ENCODE results near the gene CRB1.

Gene CRB1

DNA sequence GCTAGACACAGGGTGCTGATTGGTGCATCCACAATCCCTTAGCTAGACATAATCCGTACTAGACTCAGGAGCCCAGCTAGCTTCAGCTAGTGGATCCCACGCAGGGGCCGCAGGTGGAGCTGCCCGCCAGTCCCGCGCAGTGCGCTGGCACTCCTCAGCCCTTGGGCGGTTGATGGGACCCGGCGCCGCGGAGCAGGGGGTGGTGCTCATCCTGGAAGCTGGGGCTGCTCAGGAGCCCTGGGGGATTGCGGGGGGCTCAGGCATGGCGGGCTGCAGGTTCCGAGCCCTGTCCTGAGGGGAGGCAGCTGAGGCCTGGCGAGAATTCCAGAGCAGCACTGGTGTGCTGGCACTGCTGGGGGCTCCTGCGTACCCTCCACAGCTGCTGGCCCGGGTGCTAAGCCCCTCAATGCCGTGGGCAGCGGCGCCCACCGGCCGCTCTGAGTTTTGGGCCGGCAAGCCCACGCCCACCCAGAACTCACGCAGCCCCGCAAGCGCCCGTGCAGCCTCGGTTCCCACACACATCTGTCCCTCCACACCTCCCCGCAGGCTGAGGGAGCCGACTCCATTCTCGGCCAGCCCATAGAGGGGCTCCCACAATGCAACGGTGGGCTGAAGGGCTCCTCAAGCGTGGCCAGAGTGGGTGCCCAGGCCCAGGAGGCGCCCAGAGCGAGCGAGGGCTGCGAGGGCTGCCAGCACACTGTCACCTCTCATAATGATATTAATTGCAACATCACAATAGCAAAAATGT, 87.4 kb downstream of the CRB1 start (continued):
- TF ChIP-seq, protein P1, sequence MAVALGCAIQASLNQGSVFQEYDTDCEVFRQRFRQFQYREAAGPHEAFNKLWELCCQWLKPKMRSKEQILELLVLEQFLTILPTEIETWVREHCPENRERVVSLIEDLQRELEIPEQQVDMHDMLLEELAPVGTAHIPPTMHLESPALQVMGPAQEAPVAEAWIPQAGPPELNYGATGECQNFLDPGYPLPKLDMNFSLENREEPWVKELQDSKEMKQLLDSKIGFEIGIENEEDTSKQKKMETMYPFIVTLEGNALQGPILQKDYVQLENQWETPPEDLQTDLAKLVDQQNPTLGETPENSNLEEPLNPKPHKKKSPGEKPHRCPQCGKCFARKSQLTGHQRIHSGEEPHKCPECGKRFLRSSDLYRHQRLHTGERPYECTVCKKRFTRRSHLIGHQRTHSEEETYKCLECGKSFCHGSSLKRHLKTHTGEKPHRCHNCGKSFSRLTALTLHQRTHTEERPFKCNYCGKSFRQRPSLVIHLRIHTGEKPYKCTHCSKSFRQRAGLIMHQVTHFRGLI (tag by site-specific recombination; IDR thresholded peaks at IDR 0.05), result no peak
- TF ChIP-seq ZBTB17 (tag by site-specific recombination; IDR thresholded peaks at IDR 0.05), result no peak
- no peak for TF ChIP-seq SP2 (tag by site-specific recombination; IDR thresholded peaks at IDR 0.05)
- TF ChIP-seq, protein P2, sequence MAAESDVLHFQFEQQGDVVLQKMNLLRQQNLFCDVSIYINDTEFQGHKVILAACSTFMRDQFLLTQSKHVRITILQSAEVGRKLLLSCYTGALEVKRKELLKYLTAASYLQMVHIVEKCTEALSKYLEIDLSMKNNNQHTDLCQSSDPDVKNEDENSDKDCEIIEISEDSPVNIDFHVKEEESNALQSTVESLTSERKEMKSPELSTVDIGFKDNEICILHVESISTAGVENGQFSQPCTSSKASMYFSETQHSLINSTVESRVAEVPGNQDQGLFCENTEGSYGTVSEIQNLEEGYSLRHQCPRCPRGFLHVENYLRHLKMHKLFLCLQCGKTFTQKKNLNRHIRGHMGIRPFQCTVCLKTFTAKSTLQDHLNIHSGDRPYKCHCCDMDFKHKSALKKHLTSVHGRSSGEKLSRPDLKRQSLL (tag by site-specific recombination; IDR thresholded peaks at IDR 0.05), result no peak
- TF ChIP-seq ZNF239 (tag by site-specific recombination; IDR thresholded peaks at IDR 0.05), result no peak
- no peak for TF ChIP-seq GLIS1 (tag by site-specific recombination; IDR thresholded peaks at IDR 0.05)
- no peak for TF ChIP-seq ZNF830 (tag by site-specific recombination; IDR thresholded peaks at IDR 0.05; ENCODE audit: low read depth)
- TF ChIP-seq TCF7L2 (IDR thresholded peaks at IDR 0.05; ENCODE audit: borderline replicate concordance, low read depth, low read length), result no peak

DNA sequence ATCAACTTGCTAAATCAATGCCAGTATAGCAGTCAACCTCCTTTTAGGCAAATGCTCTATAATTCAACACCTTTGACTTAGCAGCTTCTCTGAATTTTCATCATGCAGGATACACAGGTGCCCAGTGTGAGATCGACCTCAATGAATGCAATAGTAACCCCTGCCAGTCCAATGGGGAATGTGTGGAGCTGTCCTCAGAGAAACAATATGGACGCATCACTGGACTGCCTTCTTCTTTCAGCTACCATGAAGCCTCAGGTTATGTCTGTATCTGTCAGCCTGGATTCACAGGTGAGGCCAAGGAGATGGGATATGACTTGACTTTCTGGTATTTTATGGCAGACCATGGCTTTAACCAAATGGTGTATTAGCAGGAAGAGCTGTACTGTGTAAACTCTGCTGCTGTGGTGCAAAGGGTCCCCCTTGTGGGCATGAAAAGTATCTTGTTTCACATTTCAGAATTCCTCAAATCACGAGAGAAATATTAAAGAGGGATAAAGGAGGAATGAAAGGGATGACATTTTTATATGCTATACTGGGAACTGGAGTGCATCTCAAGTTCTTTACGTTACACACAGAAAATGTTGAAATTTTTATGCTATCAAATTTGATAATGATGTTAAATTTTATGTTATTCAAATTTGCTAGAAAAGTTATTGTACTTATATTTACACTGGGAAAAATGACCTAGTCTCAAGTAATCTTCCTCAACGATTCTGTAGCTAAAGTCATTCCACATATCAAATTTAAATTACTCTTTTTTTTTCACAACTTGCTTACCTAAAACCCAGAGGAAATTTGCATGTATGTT, 88.9 kb downstream of the CRB1 start:
- no peaks in the 10 kb centered on the region for H3K4me1 ChIP-seq (ENCODE audit: control insufficient read depth, insufficient read depth, low read length)
- no peaks in the 10 kb centered on the region for H3K9me3 ChIP-seq (ENCODE audit: control insufficient read depth, insufficient read depth, low read depth, low read length)
- CTCF ChIA-PET, result interaction anchor here (0.6 to 3.7 kb wide), 24 partner anchors 9 to 633 kb away, joined by 3 to 41 read pairs (median 4); no protein-coding TSS in a partner anchor
- H3K4me3 ChIP-seq (ENCODE audit: low read depth, low read length), result no peak overlapping the region
- H3K27ac ChIP-seq (ENCODE audit: extremely low read depth, low read depth, low read length), result no peak overlapping the region
- POLR2A ChIA-PET, result interaction anchor here (0.6 kb wide), 1 partner anchor 500 kb away, joined by 3 read pairs; no protein-coding TSS in a partner anchor
- no peaks in the 10 kb centered on the region for H3K36me3 ChIP-seq (ENCODE audit: control insufficient read depth in 2 of 2, insufficient read depth in 1 of 2, low read length in 2 of 2)
- TF ChIP-seq TCF7L2 (IDR thresholded peaks at IDR 0.05; ENCODE audit: borderline replicate concordance, low read depth, low read length), result no peak
- TF ChIP-seq ZNF202 (tag by site-specific recombination; IDR thresholded peaks at IDR 0.05; ENCODE audit: borderline replicate concordance), result no peak
- no peak for TF ChIP-seq ZNF302 (tag by site-specific recombination; IDR thresholded peaks at IDR 0.05; ENCODE audit: low read depth)
- TF ChIP-seq ZBTB21 (tag by site-specific recombination; IDR thresholded peaks at IDR 0.05), result no peak
- peak; percentile 96 for TF ChIP-seq ZNF2 (tag by site-specific recombination; IDR thresholded peaks at IDR 0.05)
- peak; percentile 77; the same call in 1 of the 2 replicates for TF ChIP-seq ZNF660 (tag by site-specific recombination; IDR thresholded peaks at IDR 0.05)
- no peak for TF ChIP-seq ZNF473 (tag by site-specific recombination; IDR thresholded peaks at IDR 0.05)
- no peak for TF ChIP-seq SCRT2 (tag by site-specific recombination; IDR thresholded peaks at IDR 0.05)
- TF ChIP-seq ZNF16 (tag by site-specific recombination; IDR thresholded peaks at IDR 0.05; ENCODE audit: low read depth), result no peak
- TF ChIP-seq ZNF366 (tag by site-specific recombination; conservative IDR thresholded peaks at IDR 0.05), result peak; percentile 36; the same call in 1 of the 2 replicates
- no peak for TF ChIP-seq ZNF335 (tag by site-specific recombination; conservative IDR thresholded peaks at IDR 0.05)
- TF ChIP-seq ZNF274 (IDR thresholded peaks at IDR 0.05; ENCODE audit: low read length), result no peak
- no peak for TF ChIP-seq ZNF274 (tag by site-specific recombination; IDR thresholded peaks at IDR 0.05; ENCODE audit: borderline replicate concordance)
- TF ChIP-seq ZNF654 (tag by site-specific recombination; IDR thresholded peaks at IDR 0.05; ENCODE audit: low read depth), result peak; percentile 94
- TF ChIP-seq, protein P3, sequence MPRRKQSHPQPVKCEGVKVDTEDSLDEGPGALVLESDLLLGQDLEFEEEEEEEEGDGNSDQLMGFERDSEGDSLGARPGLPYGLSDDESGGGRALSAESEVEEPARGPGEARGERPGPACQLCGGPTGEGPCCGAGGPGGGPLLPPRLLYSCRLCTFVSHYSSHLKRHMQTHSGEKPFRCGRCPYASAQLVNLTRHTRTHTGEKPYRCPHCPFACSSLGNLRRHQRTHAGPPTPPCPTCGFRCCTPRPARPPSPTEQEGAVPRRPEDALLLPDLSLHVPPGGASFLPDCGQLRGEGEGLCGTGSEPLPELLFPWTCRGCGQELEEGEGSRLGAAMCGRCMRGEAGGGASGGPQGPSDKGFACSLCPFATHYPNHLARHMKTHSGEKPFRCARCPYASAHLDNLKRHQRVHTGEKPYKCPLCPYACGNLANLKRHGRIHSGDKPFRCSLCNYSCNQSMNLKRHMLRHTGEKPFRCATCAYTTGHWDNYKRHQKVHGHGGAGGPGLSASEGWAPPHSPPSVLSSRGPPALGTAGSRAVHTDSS (tag by site-specific recombination; IDR thresholded peaks at IDR 0.05), result no peak
- no peak; the same call in 1 of the 2 replicates for TF ChIP-seq TRIM28 (IDR thresholded peaks at IDR 0.05; ENCODE audit: borderline replicate concordance, low read length)
- TF ChIP-seq, protein P4, sequence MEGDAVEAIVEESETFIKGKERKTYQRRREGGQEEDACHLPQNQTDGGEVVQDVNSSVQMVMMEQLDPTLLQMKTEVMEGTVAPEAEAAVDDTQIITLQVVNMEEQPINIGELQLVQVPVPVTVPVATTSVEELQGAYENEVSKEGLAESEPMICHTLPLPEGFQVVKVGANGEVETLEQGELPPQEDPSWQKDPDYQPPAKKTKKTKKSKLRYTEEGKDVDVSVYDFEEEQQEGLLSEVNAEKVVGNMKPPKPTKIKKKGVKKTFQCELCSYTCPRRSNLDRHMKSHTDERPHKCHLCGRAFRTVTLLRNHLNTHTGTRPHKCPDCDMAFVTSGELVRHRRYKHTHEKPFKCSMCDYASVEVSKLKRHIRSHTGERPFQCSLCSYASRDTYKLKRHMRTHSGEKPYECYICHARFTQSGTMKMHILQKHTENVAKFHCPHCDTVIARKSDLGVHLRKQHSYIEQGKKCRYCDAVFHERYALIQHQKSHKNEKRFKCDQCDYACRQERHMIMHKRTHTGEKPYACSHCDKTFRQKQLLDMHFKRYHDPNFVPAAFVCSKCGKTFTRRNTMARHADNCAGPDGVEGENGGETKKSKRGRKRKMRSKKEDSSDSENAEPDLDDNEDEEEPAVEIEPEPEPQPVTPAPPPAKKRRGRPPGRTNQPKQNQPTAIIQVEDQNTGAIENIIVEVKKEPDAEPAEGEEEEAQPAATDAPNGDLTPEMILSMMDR (tag by site-specific recombination; IDR thresholded peaks at IDR 0.05), result peak; percentile 59; the same call in 1 of the 2 replicates
- TF ChIP-seq ZNF830 (tag by site-specific recombination; IDR thresholded peaks at IDR 0.05; ENCODE audit: low read depth), result no peak
- TF ChIP-seq HOXD13 (CRISPR knock-in tag; IDR thresholded peaks at IDR 0.05; ENCODE audit: borderline replicate concordance), result no peak
